DOHH2 (cell line): ENCODE data around the gene DPP3.

ENCODE experiments used
- H3F3A ChIP-seq: fragments of 200-600 bp; sonication (generic), shearing (Covaris generic); 2 replicates; pipeline ENCODE4 v1.6.0; 2016; ENCODE audit warnings: antibody characterized with exemption, mild to moderate bottlenecking; ENCODE audit not compliant: control insufficient read depth, insufficient read depth
- H3K27ac ChIP-seq: fragments of 200-600 bp; sonication (generic); 2 replicates; pipeline ENCODE4 v1.5.1; 2014; ENCODE audit warnings: low read depth, mild to moderate bottlenecking, low read length, moderate library complexity
- H3K27me3 ChIP-seq: fragments of 200-600 bp; sonication (generic); 2 replicates; pipeline ENCODE4 v1.6.1; 2014; ENCODE audit warnings: mild to moderate bottlenecking, low read length, mixed read lengths; ENCODE audit not compliant: control insufficient read depth
- H3K36me3 ChIP-seq: fragments of 200-600 bp; sonication (generic); 2 replicates; pipeline ENCODE4 v1.6.1; 2014; ENCODE audit warnings: mild to moderate bottlenecking, low read length, moderate library complexity, mixed read lengths; ENCODE audit not compliant: control insufficient read depth
- H3K4me1 ChIP-seq: fragments of 200-600 bp; sonication (generic); 2 replicates; pipeline ENCODE4 v1.6.1; 2014; ENCODE audit warnings: mild to moderate bottlenecking, low read length, mixed read lengths; ENCODE audit not compliant: control insufficient read depth
- H3K4me2 ChIP-seq: fragments of 200-600 bp; sonication (generic); 2 replicates; pipeline ENCODE4 v1.6.0; 2014; ENCODE audit warnings: mild to moderate bottlenecking, low read length, moderate library complexity
- H3K4me3 ChIP-seq: fragments of 200-600 bp; sonication (generic); 2 replicates; pipeline ENCODE4 v1.5.1; 2014; ENCODE audit warnings: mild to moderate bottlenecking, low read length, mixed read lengths
- H3K79me2 ChIP-seq: fragments of 200-600 bp; sonication (generic); 2 replicates; pipeline ENCODE4 v1.6.1; 2014; ENCODE audit warnings: mild to moderate bottlenecking, low read length, mixed read lengths; ENCODE audit not compliant: control insufficient read depth
- H3K9me2 ChIP-seq: fragments of 200-600 bp; sonication (generic); replicated peaks from 2 replicates; pipeline ENCODE4 v1.6.1; 2014; ENCODE audit warnings: mild to moderate bottlenecking, low read length, mixed read lengths; ENCODE audit not compliant: control insufficient read depth
- H3K9me3 ChIP-seq: fragments of 200-600 bp; sonication (generic); 2 replicates; pipeline ENCODE4 v1.6.1; 2014; ENCODE audit warnings: antibody characterized with exemption, low read length, mixed read lengths; ENCODE audit not compliant: control insufficient read depth, insufficient read depth
- H4K20me1 ChIP-seq: fragments of 200-600 bp; sonication (generic); 2 replicates; pipeline ENCODE4 v1.6.0; 2014; ENCODE audit warnings: low read depth, mild to moderate bottlenecking, antibody characterized with exemption, low read length, moderate library complexity; ENCODE audit not compliant: control insufficient read depth, insufficient read depth
- CTCF ChIP-seq: fragments of 200-600 bp; sonication (generic); IDR thresholded peaks from one replicate; pipeline ENCODE4 v1.5.1; 2014; ENCODE audit warnings: antibody characterized with exemption, mild to moderate bottlenecking, low read depth, low read length; ENCODE audit not compliant: poor library complexity, severe bottlenecking
- EZH2phosphoT487 ChIP-seq: fragments of 200-600 bp; sonication (generic); IDR thresholded peaks from 2 replicates; pipeline ENCODE4 v1.6.1; 2017; ENCODE audit warnings: borderline replicate concordance, mild to moderate bottlenecking, antibody characterized with exemption, low read length, moderate library complexity, mixed read lengths

The DPP3 gene

DNA sequence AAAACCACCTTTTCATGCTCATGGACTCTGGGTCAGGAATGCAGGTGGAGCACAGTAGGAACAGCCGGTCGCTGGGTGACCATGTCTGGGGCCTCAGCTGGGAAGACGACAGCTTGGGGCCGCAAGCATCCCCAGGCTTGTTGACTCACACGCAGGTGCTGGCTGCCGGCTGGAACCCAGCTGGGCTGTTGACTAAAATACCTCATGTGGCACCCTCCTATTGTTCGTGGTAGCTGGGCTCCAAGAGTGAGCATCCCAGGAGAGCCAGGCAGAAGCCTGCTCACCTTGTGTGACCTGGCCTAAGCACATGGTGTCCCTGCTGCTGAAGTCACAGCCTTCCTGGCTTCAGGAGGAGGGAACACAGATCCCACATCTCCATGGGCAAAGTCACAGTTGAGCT is 9.4 kb downstream of the DPP3 start:
- no peak overlapping the region for H3K27ac ChIP-seq
- H3K27me3 ChIP-seq = no peaks in the 10 kb centered on the region
- H3K4me1 ChIP-seq = no peaks in the 10 kb centered on the region
- TF ChIP-seq EZH2phosphoT487 (no peak), CTCF (no peak)
- H3K4me2 ChIP-seq = no peak overlapping the region
- H4K20me1 ChIP-seq = no peaks in the 10 kb centered on the region
- H3K4me3 ChIP-seq = no peak overlapping the region
- no peaks in the 10 kb centered on the region for H3K79me2 ChIP-seq
- no peaks in the 10 kb centered on the region for H3F3A ChIP-seq
- no peaks in the 10 kb centered on the region for H3K9me3 ChIP-seq
- no peaks in the 10 kb centered on the region for H3K9me2 ChIP-seq
- peaks cover 20% of the 10 kb centered on the region; the same call in 1 of the 2 replicates for H3K36me3 ChIP-seq

DNA sequence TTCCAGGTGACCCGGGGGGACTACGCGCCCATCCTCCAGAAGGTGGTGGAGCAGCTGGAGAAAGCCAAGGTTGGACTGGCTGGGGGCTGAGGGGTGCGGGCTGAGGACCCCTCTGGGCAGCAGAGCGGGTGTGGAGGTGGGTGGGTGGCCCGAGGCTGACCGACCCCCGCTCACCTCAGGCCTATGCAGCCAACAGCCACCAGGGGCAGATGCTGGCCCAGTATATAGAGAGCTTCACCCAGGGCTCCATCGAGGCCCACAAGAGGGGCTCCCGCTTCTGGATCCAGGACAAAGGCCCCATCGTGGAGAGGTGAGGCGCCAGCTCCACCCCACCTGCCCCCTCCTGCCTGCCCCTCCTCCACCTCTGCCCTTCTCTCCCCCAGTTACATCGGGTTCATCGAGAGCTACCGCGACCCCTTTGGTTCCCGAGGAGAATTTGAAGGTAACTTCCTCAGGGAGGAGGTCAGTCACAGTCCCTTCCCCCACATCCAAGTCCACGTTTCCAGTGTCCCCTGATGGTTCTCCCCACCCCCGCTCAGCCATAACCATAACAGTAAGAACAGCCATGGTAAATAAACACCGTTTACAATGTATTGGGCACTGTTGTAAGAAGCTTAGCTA is 11.2 kb downstream of the DPP3 start:
- TF ChIP-seq CTCF = peak; percentile 32
- TF ChIP-seq EZH2phosphoT487 = no peak
- H4K20me1 ChIP-seq = no peaks in the 10 kb centered on the region
- H3K9me2 ChIP-seq = no peaks in the 10 kb centered on the region
- peaks cover 20% of the 10 kb centered on the region; the same call in 1 of the 2 replicates for H3K36me3 ChIP-seq
- H3K4me1 ChIP-seq = no peaks in the 10 kb centered on the region
- H3K27me3 ChIP-seq = no peaks in the 10 kb centered on the region
- no peak overlapping the region for H3K4me2 ChIP-seq
- H3K27ac ChIP-seq = no peak overlapping the region
- no peak overlapping the region for H3K4me3 ChIP-seq
- no peaks in the 10 kb centered on the region for H3K9me3 ChIP-seq
- H3F3A ChIP-seq = no peaks in the 10 kb centered on the region
- H3K79me2 ChIP-seq = no peaks in the 10 kb centered on the region

GRCh38 chr11:66492161-66492865 is 12.1 kb downstream of the DPP3 start:
- H3K27ac ChIP-seq = no peak overlapping the region
- no peaks in the 10 kb centered on the region for H3K9me2 ChIP-seq
- no peaks in the 10 kb centered on the region for H3K4me1 ChIP-seq
- no peaks in the 10 kb centered on the region for H4K20me1 ChIP-seq
- H3K36me3 ChIP-seq = peaks cover 20% of the 10 kb centered on the region; the same call in 1 of the 2 replicates
- no peaks in the 10 kb centered on the region for H3K79me2 ChIP-seq
- no peak for TF ChIP-seq CTCF
- H3K9me3 ChIP-seq = no peaks in the 10 kb centered on the region
- H3K4me2 ChIP-seq = no peak overlapping the region
- no peak overlapping the region for H3K4me3 ChIP-seq
- H3F3A ChIP-seq = no peaks in the 10 kb centered on the region
- H3K27me3 ChIP-seq = no peaks in the 10 kb centered on the region
